ENCODE results near the gene MED13L.

DNA sequence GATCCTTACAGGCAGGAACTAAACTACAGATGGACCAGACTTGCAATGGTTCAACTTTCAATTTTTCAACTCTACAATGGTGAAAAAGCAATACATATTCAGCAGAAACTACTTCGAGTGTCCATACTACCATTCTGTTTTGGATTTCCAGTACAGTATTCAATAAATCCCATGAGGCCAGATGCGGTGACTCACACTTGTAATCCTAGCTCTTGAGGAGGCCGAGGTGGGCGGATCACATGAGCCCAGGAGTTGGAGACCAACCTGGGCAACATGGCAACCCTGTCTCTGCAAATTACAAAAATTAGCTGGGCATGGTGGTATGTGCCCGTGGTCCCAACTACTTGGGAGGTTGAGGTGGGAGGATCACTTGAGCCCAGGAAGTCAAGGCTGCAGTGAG is 336.1 kb downstream of the MED13L start:
- TF ChIP-seq EZH2phosphoT487 (IDR thresholded peaks at IDR 0.05; ENCODE audit: insufficient read depth, low read depth) (no peak), EZH2 (IDR thresholded peaks at IDR 0.05; ENCODE audit: insufficient read depth, poor library complexity, severe bottlenecking) (no peak)
